HCT116 (cell line): ENCODE data around the gene SLC39A12. TPM values are rescaled to one million over a fixed set of nuclear protein-coding genes. Genes with fewer than 3 reads are reported as not detected.

Source experiments
- ATAC-seq: fragments of 200-7000 bp; cut with Tn5 transposase; 2 replicates; pipeline ENCODE4 v1.9.1; 2020; ENCODE audit warnings: mild to moderate bottlenecking, moderate library complexity
- BruUV-seq: library from RNA; stranded (reverse); fragments of 400-500 nt; replicated peaks from 2 replicates; lab custom pipeline; 2021; lab: Mats Ljungman, UMichigan
- CTCF ChIA-PET: fragments of 300-600 bp; sonication (Branson Sonifier 250); formaldehyde crosslinking; loops from one replicate; lab custom pipeline; 2021; ENCODE audit warnings: antibody characterized with exemption; lab: Charles Lee
- POLR2A ChIA-PET: fragments of 300-600, 350-600 bp; sonication (Branson Sonifier 250); formaldehyde crosslinking; loops from one replicate; lab custom pipeline; 2021; ENCODE audit warnings: antibody characterized with exemption; lab: Charles Lee
- RAD21 ChIA-PET, 2 experiments: fragments of 300-600 bp; sonication (Branson Sonifier 250); formaldehyde crosslinking; loops; one replicate each; lab custom pipeline; 2023; ENCODE audit warnings: low total read pairs in 2 of 2; ENCODE audit not compliant: uncharacterized antibody in 2 of 2, unreplicated experiment in 2 of 2, low non-redundant PET in 1 of 2; lab: Charles Lee
- DNase-seq: peaks from one replicate; pipeline ENCODE4 v3.0.0-alpha.2; 2010; ENCODE audit warnings: low read depth, low spot score
- H2AFZ ChIP-seq: fragments of 200-600 bp; shearing (Covaris generic), sonication (generic); 2 replicates; pipeline ENCODE4 v1.6.1; 2017; ENCODE audit warnings: low read depth, mixed run types, mixed read lengths, antibody characterized with exemption, low read length; ENCODE audit not compliant: poor library complexity, severe bottlenecking
- H3K27ac ChIP-seq: 2 replicates; pipeline ENCODE4 v1.5.1; 2012; ENCODE audit warnings: low read depth, low read length
- H3K27me3 ChIP-seq: fragments of 200-600 bp; sonication (generic); 2 replicates; pipeline ENCODE4 v1.6.1; 2016; ENCODE audit warnings: mixed run types, low read length, mixed read lengths; ENCODE audit not compliant: insufficient read depth
- H3K36me3 ChIP-seq, 2 experiments: fragments of 200-500 bp in 1 of 2; fragments of 200-600 bp in 1 of 2; sonication (Bioruptor generic) in 1 of 2; sonication (generic) in 1 of 2; 2 replicates each; pipeline versions ENCODE4 v1.5.1 to v1.6.1; 2014 to 2016; ENCODE audit warnings: low read length in 2 of 2, inconsistent platforms in 1 of 2, mixed read lengths in 1 of 2, mixed run types in 1 of 2; ENCODE audit not compliant: insufficient read depth in 2 of 2, control insufficient read depth in 1 of 2
- H3K4me1 ChIP-seq, 2 experiments: fragments of 200-600 bp in 1 of 2; sonication (generic) in 1 of 2; 2 replicates each; pipeline versions ENCODE4 v1.5.1 to v1.6.1; 2012 to 2017; ENCODE audit warnings: low read length in 2 of 2, inconsistent platforms in 1 of 2, mild to moderate bottlenecking in 1 of 2, mixed read lengths in 1 of 2, mixed run types in 1 of 2, moderate library complexity in 1 of 2; ENCODE audit not compliant: insufficient read depth in 2 of 2, control insufficient read depth in 1 of 2
- H3K4me2 ChIP-seq: fragments of 200-600 bp; sonication (generic); 2 replicates; pipeline ENCODE4 v1.6.1; 2017; ENCODE audit warnings: mixed run types, low read length, mixed read lengths
- H3K4me3 ChIP-seq, 2 experiments: fragments of 200-600 bp in 1 of 2; sonication (generic) in 1 of 2; replicated peaks in 1 of 2; 2 replicates each; pipeline ENCODE4 v1.5.1; 2011 to 2016; ENCODE audit warnings: low read length in 2 of 2, control low read depth in 1 of 2, low read depth in 1 of 2, mild to moderate bottlenecking in 1 of 2, mixed read lengths in 1 of 2, mixed run types in 1 of 2
- H3K79me2 ChIP-seq: fragments of 200-600 bp; sonication (generic); 2 replicates; pipeline ENCODE4 v1.6.1; 2017; ENCODE audit warnings: mild to moderate bottlenecking, mixed run types, low read length, moderate library complexity, mixed read lengths; ENCODE audit not compliant: insufficient read depth
- H3K9ac ChIP-seq: fragments of 200-600 bp; sonication (generic); 2 replicates; pipeline ENCODE4 v1.6.1; 2016; ENCODE audit warnings: low read length, mixed read lengths
- H3K9me2 ChIP-seq: fragments of 200-600 bp; sonication (generic), shearing (Covaris generic); 2 replicates; pipeline ENCODE4 v1.6.1; 2017; ENCODE audit warnings: mixed run types, mild to moderate bottlenecking, moderate library complexity; ENCODE audit not compliant: insufficient read depth
- H3K9me3 ChIP-seq, 2 experiments: fragments of 200-500 bp in 1 of 2; fragments of 200-600 bp in 1 of 2; sonication (Bioruptor generic) in 1 of 2; sonication (generic) in 1 of 2; 2 replicates each; pipeline ENCODE4 v1.6.1; 2014 to 2017; ENCODE audit warnings: low read length in 2 of 2, mixed read lengths in 2 of 2, inconsistent platforms in 1 of 2, low read depth in 1 of 2, mild to moderate bottlenecking in 1 of 2, mixed run types in 1 of 2, moderate library complexity in 1 of 2; ENCODE audit not compliant: control insufficient read depth in 1 of 2, insufficient read depth in 1 of 2
- H4K20me1 ChIP-seq: fragments of 200-600 bp; sonication (generic), shearing (Covaris generic); 2 replicates; pipeline ENCODE4 v1.6.1; 2017; ENCODE audit warnings: mixed run types, mild to moderate bottlenecking, moderate library complexity; ENCODE audit not compliant: insufficient read depth
- CBX3 ChIP-seq: IDR thresholded peaks from 2 replicates; pipeline ENCODE4 v1.6.1; 2012; ENCODE audit warnings: low read depth
- CEBPB ChIP-seq: IDR thresholded peaks from 2 replicates; pipeline ENCODE4 v1.6.1; 2012; ENCODE audit warnings: low read depth
- CTCF ChIP-seq, 3 experiments: fragments of 200-600 bp in 1 of 3; sonication (generic) in 1 of 3; IDR thresholded peaks in 2 of 3; conservative IDR thresholded peaks in 1 of 3; 2 replicates each; pipeline ENCODE4 v1.5.1; 2012 to 2017; ENCODE audit warnings: low read depth in 2 of 3, low read length in 2 of 3, antibody characterized with exemption in 1 of 3, borderline replicate concordance in 1 of 3, control low read depth in 1 of 3, mild to moderate bottlenecking in 1 of 3, mixed read lengths in 1 of 3, mixed run types in 1 of 3, moderate library complexity in 1 of 3; ENCODE audit not compliant: insufficient read depth in 1 of 3
- ELF1 ChIP-seq: IDR thresholded peaks from 2 replicates; pipeline ENCODE4 v1.6.1; 2012; ENCODE audit warnings: low read depth, borderline replicate concordance
- EZH2 ChIP-seq: fragments of 200-600 bp; sonication (generic); IDR thresholded peaks from 2 replicates; pipeline ENCODE4 v1.6.1; 2017; ENCODE audit warnings: antibody characterized with exemption, mixed run types
- FOSL1 ChIP-seq: IDR thresholded peaks from 2 replicates; pipeline ENCODE4 v1.6.1; 2012; ENCODE audit warnings: low read depth
- POLR2A ChIP-seq: IDR thresholded peaks from 2 replicates; pipeline ENCODE4 v1.7.0; 2011; ENCODE audit warnings: borderline replicate concordance; ENCODE audit not compliant: insufficient read depth, insufficient read length; ENCODE audit errors: extremely low read depth
- POLR2AphosphoS5 ChIP-seq: IDR thresholded peaks from 2 replicates; pipeline ENCODE4 v1.6.1; 2011; ENCODE audit warnings: mild to moderate bottlenecking, low read depth, low read length, moderate library complexity
- RAD21 ChIP-seq: IDR thresholded peaks from 2 replicates; pipeline ENCODE4 v1.6.1; 2012; ENCODE audit warnings: low read depth, mild to moderate bottlenecking
- SIN3A ChIP-seq: IDR thresholded peaks from 2 replicates; pipeline ENCODE4 v1.6.1; 2012; ENCODE audit warnings: low read depth
- SP1 ChIP-seq: IDR thresholded peaks from 2 replicates; pipeline ENCODE4 v1.6.1; 2012; ENCODE audit warnings: low read depth
- TCF7L2 ChIP-seq: IDR thresholded peaks from 2 replicates; pipeline ENCODE4 v1.7.0; 2011; ENCODE audit warnings: borderline replicate concordance, inconsistent platforms; ENCODE audit not compliant: insufficient read depth, insufficient read length; ENCODE audit errors: extremely low read depth
- YY1 ChIP-seq: IDR thresholded peaks from 2 replicates; pipeline ENCODE4 v1.6.1; 2011; ENCODE audit warnings: low read length, low read depth, moderate library complexity, mild to moderate bottlenecking; ENCODE audit not compliant: insufficient replicate concordance; ENCODE audit errors: extremely low read depth
- ZNF274 ChIP-seq: fragments of 200-500 bp; sonication (Bioruptor generic); IDR thresholded peaks from 2 replicates; pipeline ENCODE4 v1.6.1; 2014; ENCODE audit warnings: mild to moderate bottlenecking, low read depth, low read length, inconsistent platforms
- intact Hi-C: fragments of 100-400 bp; cut with micrococcal nuclease; formaldehyde crosslinking; loops from 2 replicates; pipeline ENCODE4 v1.10.0; 2022
- total RNA-seq: library from RNA; stranded (reverse); gene quantifications from one replicate; pipeline ENCODE4 v1.2.1, GENCODE V29; 2021; ENCODE audit not compliant: unreplicated experiment
- TF ChIP-seq, protein P1 (sequence below): IDR thresholded peaks from 2 replicates; pipeline ENCODE4 v1.6.1; 2012; ENCODE audit warnings: low read depth
- TF ChIP-seq, protein P2 (sequence below): IDR thresholded peaks from 2 replicates; pipeline ENCODE4 v1.6.1; 2011; ENCODE audit warnings: mild to moderate bottlenecking, low read length, moderate library complexity; ENCODE audit not compliant: insufficient replicate concordance; ENCODE audit errors: extremely low read depth

SLC39A12 gene
- total RNA-seq, 1 experiment from 2014 or later = not detected

DNA sequence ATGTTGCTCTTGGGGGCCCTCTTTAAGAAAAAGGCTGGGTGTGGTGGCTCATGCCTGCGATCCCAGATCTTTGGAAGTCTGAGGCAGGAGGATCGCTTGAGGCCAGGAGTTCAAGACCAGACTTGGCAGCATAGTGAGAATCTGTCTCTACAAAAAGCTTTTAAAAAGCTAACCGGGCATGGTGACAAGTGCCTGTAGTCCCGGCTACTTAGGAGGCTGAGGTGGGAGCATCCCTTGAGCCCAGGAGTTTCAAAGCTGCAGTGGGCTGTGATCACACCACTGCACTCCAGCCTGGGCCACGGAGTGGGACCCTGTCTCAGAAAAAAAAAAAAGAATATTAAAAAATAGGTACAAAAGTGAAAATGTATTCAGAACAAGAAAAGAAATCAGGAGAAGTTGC, 38.1 kb upstream of the SLC39A12 start:
- ATAC-seq = no peak
- ChIA-PET CTCF (no interaction called here), RAD21 (no interaction called here), POLR2A (no interaction called here)
- no peak overlapping the region for H3K4me2 ChIP-seq
- no peaks in the 10 kb centered on the region for H4K20me1 ChIP-seq
- no peaks in the 10 kb centered on the region for H3K9me2 ChIP-seq
- H3K9me3 ChIP-seq = no peaks in the 10 kb centered on the region
- no peak overlapping the region for H3K9ac ChIP-seq
- H3K27ac ChIP-seq = no peak overlapping the region
- TF ChIP-seq CBX3 (no peak), POLR2A (no peak), SP1 (no peak), SIN3A (no peak), ZNF274 (no peak), EZH2 (no peak), POLR2AphosphoS5 (no peak), YY1 (no peak), FOSL1 (no peak), RAD21 (no peak), ELF1 (no peak), CEBPB (no peak), CTCF (IDR thresholded peaks at IDR 0.05 in 2 of 3, conservative IDR thresholded peaks at IDR 0.05 in 1 of 3; ENCODE audit: borderline replicate concordance in 1 of 3, insufficient read depth in 1 of 3, low read depth in 2 of 3, low read length in 2 of 3) (no peak), TCF7L2 (no peak)
- TF ChIP-seq, protein P1, sequence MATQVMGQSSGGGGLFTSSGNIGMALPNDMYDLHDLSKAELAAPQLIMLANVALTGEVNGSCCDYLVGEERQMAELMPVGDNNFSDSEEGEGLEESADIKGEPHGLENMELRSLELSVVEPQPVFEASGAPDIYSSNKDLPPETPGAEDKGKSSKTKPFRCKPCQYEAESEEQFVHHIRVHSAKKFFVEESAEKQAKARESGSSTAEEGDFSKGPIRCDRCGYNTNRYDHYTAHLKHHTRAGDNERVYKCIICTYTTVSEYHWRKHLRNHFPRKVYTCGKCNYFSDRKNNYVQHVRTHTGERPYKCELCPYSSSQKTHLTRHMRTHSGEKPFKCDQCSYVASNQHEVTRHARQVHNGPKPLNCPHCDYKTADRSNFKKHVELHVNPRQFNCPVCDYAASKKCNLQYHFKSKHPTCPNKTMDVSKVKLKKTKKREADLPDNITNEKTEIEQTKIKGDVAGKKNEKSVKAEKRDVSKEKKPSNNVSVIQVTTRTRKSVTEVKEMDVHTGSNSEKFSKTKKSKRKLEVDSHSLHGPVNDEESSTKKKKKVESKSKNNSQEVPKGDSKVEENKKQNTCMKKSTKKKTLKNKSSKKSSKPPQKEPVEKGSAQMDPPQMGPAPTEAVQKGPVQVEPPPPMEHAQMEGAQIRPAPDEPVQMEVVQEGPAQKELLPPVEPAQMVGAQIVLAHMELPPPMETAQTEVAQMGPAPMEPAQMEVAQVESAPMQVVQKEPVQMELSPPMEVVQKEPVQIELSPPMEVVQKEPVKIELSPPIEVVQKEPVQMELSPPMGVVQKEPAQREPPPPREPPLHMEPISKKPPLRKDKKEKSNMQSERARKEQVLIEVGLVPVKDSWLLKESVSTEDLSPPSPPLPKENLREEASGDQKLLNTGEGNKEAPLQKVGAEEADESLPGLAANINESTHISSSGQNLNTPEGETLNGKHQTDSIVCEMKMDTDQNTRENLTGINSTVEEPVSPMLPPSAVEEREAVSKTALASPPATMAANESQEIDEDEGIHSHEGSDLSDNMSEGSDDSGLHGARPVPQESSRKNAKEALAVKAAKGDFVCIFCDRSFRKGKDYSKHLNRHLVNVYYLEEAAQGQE = no peak
- TF ChIP-seq, protein P2, sequence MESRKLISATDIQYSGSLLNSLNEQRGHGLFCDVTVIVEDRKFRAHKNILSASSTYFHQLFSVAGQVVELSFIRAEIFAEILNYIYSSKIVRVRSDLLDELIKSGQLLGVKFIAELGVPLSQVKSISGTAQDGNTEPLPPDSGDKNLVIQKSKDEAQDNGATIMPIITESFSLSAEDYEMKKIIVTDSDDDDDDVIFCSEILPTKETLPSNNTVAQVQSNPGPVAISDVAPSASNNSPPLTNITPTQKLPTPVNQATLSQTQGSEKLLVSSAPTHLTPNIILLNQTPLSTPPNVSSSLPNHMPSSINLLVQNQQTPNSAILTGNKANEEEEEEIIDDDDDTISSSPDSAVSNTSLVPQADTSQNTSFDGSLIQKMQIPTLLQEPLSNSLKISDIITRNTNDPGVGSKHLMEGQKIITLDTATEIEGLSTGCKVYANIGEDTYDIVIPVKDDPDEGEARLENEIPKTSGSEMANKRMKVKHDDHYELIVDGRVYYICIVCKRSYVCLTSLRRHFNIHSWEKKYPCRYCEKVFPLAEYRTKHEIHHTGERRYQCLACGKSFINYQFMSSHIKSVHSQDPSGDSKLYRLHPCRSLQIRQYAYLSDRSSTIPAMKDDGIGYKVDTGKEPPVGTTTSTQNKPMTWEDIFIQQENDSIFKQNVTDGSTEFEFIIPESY = no peak
- no peaks in the 10 kb centered on the region for H3K36me3 ChIP-seq
- intact Hi-C loops = no loop called here
- no TSS peak for BruUV-seq
- DNase-seq = no peak
- H3K4me3 ChIP-seq = no peak overlapping the region
- H3K27me3 ChIP-seq = no peaks in the 10 kb centered on the region
- no peaks in the 10 kb centered on the region for H3K4me1 ChIP-seq
- no peak overlapping the region for H2AFZ ChIP-seq
- no peaks in the 10 kb centered on the region for H3K79me2 ChIP-seq
